GM12892 (cell line): ENCODE data around the gene MRPS30.

Source experiments
- POLR2A ChIP-seq: IDR thresholded peaks from 2 replicates; pipeline ENCODE4 v1.6.1; 2011; ENCODE audit warnings: low read depth, low read length, control low read depth
- POLR2AphosphoS5 ChIP-seq: IDR thresholded peaks from 2 replicates; pipeline ENCODE4 v1.6.1; 2011; ENCODE audit warnings: low read depth, low read length, control low read depth

GRCh38 chr5:44827681-44828080 lies 18.9 kb downstream of the MRPS30 start:
- TF ChIP-seq POLR2A (no peak), POLR2AphosphoS5 (no peak)
